ENCODE measurements around the gene ITPK1.

Gene ITPK1

DNA sequence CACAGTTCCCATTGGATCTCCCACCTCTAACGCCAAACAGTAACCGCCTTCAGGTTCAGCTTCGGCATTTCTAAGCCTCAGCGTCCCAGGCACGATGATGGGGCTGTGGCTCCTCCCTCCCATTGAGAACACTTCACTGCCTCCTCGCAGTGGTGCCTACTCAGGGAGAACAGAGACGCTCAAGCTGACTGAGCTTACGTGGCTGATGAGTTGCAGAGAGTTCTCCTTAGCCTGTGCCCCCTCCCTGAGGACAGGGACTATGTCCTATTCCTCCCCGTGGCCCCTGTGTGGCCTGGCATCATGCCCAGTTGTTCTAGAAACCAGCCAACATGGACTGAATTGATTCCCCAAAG lies 87.0 kb downstream of the ITPK1 start:
- POLR2A ChIA-PET = no interaction called here
- H3K4me1 ChIP-seq (ENCODE audit: control insufficient read depth, insufficient read depth, low read length) = peaks cover 8% of the 10 kb centered on the region
- CTCF ChIA-PET = interaction anchor here (0.5 to 1.1 kb wide), 3 partner anchors 84 to 150 kb away, joined by 3 to 5 read pairs (median 4); no protein-coding TSS in a partner anchor

DNA sequence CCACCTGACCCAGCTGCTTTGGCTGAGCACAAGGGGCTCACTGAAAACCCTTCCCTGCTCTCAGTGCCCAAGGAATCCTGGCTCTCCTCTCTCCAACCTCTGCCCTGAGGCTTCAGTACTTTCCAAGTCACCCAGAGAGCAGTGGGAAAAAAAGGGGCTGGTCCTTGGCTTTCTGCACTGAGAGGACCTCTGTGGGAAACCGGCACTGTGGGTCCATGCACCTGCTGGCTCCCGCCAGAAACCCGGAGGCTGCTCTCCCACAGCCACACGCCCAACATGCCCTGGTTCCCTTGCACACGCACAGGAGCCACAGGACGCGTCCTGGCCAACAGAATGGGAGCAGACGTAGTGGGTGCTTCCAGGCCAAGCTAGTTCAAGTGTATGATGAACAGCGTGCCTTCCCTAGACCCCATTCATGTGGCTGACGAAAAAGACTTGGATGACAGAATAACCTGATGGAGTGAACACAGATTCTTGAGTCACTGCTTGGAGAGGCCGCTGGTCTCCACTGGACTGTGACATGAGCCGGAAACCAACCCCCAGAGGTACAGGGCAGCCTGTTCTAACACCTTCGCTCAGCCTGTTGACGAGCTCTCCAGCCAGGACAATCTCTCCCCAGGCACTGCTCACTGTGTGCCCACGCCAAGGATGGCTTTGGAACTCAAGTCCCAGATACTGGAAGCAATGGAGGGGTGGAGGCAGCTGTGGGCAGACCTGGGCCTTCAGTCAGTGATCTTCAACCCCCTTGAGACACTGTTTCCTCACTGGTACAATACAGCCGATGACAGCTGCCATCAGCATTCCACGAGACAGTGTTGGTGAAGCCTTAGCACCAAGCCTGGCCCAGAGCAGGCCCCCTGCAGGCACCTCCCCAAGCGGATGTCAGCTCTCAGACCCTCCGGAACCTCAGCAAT lies 87.7 kb downstream of the ITPK1 start:
- Histone ChIP-seq H3K9me3 (ENCODE audit: control insufficient read depth, insufficient read depth, low read depth, low read length) (no peaks in the 10 kb centered on the region), H3K27ac (ENCODE audit: extremely low read depth, low read depth, low read length) (no peak overlapping the region), H3K4me1 (ENCODE audit: control insufficient read depth, insufficient read depth, low read length) (peaks cover 3% of the 10 kb centered on the region), H3K4me3 (ENCODE audit: low read depth, low read length) (no peak overlapping the region), H3K36me3 (ENCODE audit: control insufficient read depth in 2 of 2, insufficient read depth in 1 of 2, low read length in 2 of 2) (no peaks in the 10 kb centered on the region)
- CTCF ChIA-PET = interaction anchor here (0.7 kb wide), 1 partner anchor 88 kb away, joined by 3 read pairs; no protein-coding TSS in a partner anchor
- TF ChIP-seq, protein P1, sequence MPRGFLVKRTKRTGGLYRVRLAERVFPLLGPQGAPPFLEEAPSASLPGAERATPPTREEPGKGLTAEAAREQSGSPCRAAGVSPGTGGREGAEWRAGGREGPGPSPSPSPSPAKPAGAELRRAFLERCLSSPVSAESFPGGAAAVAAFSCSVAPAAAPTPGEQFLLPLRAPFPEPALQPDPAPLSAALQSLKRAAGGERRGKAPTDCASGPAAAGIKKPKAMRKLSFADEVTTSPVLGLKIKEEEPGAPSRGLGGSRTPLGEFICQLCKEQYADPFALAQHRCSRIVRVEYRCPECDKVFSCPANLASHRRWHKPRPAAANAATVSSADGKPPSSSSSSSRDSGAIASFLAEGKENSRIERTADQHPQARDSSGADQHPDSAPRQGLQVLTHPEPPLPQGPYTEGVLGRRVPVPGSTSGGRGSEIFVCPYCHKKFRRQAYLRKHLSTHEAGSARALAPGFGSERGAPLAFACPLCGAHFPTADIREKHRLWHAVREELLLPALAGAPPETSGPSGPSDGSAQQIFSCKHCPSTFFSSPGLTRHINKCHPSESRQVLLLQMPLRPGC (tag by site-specific recombination; IDR thresholded peaks at IDR 0.05) = no peak
- TF ChIP-seq MZF1 (tag by site-specific recombination; IDR thresholded peaks at IDR 0.05; ENCODE audit: borderline replicate concordance) (no peak), ZNF426 (tag by site-specific recombination; IDR thresholded peaks at IDR 0.05) (no peak)
- POLR2A ChIA-PET = no interaction called here

More for the DNA sequence above, 87.0 kb downstream of the ITPK1 start:
- Histone ChIP-seq H3K27ac (ENCODE audit: extremely low read depth, low read depth, low read length) (no peak overlapping the region), H3K4me3 (ENCODE audit: low read depth, low read length) (no peak overlapping the region), H3K36me3 (ENCODE audit: control insufficient read depth in 2 of 2, insufficient read depth in 1 of 2, low read length in 2 of 2) (no peaks in the 10 kb centered on the region), H3K9me3 (ENCODE audit: control insufficient read depth, insufficient read depth, low read depth, low read length) (no peaks in the 10 kb centered on the region)
- TF ChIP-seq ZNF146 (tag by site-specific recombination; IDR thresholded peaks at IDR 0.05) (no peak), GLI4 (tag by site-specific recombination; IDR thresholded peaks at IDR 0.05) (no peak), ZFP41 (tag by site-specific recombination; IDR thresholded peaks at IDR 0.05; ENCODE audit: borderline replicate concordance) (no peak), ZNF747 (tag by site-specific recombination; IDR thresholded peaks at IDR 0.05) (no peak)
- TF ChIP-seq, protein P2, sequence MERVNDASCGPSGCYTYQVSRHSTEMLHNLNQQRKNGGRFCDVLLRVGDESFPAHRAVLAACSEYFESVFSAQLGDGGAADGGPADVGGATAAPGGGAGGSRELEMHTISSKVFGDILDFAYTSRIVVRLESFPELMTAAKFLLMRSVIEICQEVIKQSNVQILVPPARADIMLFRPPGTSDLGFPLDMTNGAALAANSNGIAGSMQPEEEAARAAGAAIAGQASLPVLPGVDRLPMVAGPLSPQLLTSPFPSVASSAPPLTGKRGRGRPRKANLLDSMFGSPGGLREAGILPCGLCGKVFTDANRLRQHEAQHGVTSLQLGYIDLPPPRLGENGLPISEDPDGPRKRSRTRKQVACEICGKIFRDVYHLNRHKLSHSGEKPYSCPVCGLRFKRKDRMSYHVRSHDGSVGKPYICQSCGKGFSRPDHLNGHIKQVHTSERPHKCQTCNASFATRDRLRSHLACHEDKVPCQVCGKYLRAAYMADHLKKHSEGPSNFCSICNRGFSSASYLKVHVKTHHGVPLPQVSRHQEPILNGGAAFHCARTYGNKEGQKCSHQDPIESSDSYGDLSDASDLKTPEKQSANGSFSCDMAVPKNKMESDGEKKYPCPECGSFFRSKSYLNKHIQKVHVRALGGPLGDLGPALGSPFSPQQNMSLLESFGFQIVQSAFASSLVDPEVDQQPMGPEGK (tag by site-specific recombination; IDR thresholded peaks at IDR 0.05) = no peak

DNA sequence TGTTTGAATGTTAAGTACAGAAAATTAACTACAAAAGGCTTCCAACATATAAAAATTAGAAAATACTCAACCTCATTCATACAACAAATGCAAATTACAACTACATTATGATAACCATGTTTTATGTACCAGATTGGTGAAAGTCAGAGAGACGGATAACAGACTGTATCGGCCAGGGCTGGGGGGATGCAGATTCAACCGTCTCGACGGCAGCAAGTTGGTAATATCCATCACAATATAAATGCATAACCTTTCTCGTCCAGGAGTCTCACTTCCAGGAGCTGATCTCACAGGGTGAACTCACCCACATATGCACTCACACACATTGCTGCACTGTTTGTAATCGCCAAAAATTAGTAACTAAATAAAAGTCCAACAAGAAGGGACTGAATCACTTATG lies 89.4 kb downstream of the ITPK1 start:
- no peak overlapping the region for H3K4me3 ChIP-seq (ENCODE audit: low read depth, low read length)
- ChIA-PET POLR2A (no interaction called here), CTCF (interaction anchor here (0.6 kb wide), 1 partner anchor 60 kb away, joined by 3 read pairs; no protein-coding TSS in a partner anchor)
- no peaks in the 10 kb centered on the region for H3K9me3 ChIP-seq (ENCODE audit: control insufficient read depth, insufficient read depth, low read depth, low read length)
- no peaks in the 10 kb centered on the region for H3K36me3 ChIP-seq (ENCODE audit: control insufficient read depth in 2 of 2, insufficient read depth in 1 of 2, low read length in 2 of 2)
- no peak overlapping the region for H3K27ac ChIP-seq (ENCODE audit: extremely low read depth, low read depth, low read length)
- no peaks in the 10 kb centered on the region for H3K4me1 ChIP-seq (ENCODE audit: control insufficient read depth, insufficient read depth, low read length)
- TF ChIP-seq ZNF133 (tag by site-specific recombination; IDR thresholded peaks at IDR 0.05) (no peak), ZNF350 (tag by site-specific recombination; IDR thresholded peaks at IDR 0.05) (no peak), ZNF529 (tag by site-specific recombination; IDR thresholded peaks at IDR 0.05; ENCODE audit: insufficient replicate concordance) (no peak), ZFP41 (tag by site-specific recombination; IDR thresholded peaks at IDR 0.05; ENCODE audit: borderline replicate concordance) (no peak), KLF7 (tag by site-specific recombination; IDR thresholded peaks at IDR 0.05; ENCODE audit: borderline replicate concordance) (no peak), GLIS2 (tag by site-specific recombination; IDR thresholded peaks at IDR 0.05) (no peak), MEIS1 (CRISPR knock-in tag; IDR thresholded peaks at IDR 0.05; ENCODE audit: borderline replicate concordance) (no peak), ZNF548 (tag by site-specific recombination; IDR thresholded peaks at IDR 0.05) (no peak), ZNF768 (tag by site-specific recombination; IDR thresholded peaks at IDR 0.05) (no peak)
- TF ChIP-seq, protein P3, sequence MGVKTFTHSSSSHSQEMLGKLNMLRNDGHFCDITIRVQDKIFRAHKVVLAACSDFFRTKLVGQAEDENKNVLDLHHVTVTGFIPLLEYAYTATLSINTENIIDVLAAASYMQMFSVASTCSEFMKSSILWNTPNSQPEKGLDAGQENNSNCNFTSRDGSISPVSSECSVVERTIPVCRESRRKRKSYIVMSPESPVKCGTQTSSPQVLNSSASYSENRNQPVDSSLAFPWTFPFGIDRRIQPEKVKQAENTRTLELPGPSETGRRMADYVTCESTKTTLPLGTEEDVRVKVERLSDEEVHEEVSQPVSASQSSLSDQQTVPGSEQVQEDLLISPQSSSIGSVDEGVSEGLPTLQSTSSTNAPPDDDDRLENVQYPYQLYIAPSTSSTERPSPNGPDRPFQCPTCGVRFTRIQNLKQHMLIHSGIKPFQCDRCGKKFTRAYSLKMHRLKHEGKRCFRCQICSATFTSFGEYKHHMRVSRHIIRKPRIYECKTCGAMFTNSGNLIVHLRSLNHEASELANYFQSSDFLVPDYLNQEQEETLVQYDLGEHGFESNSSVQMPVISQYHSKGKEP (tag by site-specific recombination; IDR thresholded peaks at IDR 0.05) = no peak
- TF ChIP-seq, protein P4, sequence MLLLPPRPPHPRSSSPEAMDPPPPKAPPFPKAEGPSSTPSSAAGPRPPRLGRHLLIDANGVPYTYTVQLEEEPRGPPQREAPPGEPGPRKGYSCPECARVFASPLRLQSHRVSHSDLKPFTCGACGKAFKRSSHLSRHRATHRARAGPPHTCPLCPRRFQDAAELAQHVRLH (tag by site-specific recombination; IDR thresholded peaks at IDR 0.05) = no peak
- TF ChIP-seq, protein P5, sequence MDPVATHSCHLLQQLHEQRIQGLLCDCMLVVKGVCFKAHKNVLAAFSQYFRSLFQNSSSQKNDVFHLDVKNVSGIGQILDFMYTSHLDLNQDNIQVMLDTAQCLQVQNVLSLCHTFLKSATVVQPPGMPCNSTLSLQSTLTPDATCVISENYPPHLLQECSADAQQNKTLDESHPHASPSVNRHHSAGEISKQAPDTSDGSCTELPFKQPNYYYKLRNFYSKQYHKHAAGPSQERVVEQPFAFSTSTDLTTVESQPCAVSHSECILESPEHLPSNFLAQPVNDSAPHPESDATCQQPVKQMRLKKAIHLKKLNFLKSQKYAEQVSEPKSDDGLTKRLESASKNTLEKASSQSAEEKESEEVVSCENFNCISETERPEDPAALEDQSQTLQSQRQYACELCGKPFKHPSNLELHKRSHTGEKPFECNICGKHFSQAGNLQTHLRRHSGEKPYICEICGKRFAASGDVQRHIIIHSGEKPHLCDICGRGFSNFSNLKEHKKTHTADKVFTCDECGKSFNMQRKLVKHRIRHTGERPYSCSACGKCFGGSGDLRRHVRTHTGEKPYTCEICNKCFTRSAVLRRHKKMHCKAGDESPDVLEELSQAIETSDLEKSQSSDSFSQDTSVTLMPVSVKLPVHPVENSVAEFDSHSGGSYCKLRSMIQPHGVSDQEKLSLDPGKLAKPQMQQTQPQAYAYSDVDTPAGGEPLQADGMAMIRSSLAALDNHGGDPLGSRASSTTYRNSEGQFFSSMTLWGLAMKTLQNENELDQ (tag by site-specific recombination; IDR thresholded peaks at IDR 0.05; ENCODE audit: low read depth) = no peak
- TF ChIP-seq, protein P6, sequence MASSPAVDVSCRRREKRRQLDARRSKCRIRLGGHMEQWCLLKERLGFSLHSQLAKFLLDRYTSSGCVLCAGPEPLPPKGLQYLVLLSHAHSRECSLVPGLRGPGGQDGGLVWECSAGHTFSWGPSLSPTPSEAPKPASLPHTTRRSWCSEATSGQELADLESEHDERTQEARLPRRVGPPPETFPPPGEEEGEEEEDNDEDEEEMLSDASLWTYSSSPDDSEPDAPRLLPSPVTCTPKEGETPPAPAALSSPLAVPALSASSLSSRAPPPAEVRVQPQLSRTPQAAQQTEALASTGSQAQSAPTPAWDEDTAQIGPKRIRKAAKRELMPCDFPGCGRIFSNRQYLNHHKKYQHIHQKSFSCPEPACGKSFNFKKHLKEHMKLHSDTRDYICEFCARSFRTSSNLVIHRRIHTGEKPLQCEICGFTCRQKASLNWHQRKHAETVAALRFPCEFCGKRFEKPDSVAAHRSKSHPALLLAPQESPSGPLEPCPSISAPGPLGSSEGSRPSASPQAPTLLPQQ (tag by site-specific recombination; IDR thresholded peaks at IDR 0.05) = no peak
